HG03280 (cell line): ENCODE measurements around the gene RASSF3.

Source experiments
- ATAC-seq: cut with Tn5 transposase; IDR thresholded peaks from one replicate; pipeline ENCODE4 v1.9.1; 2021; ENCODE audit warnings: mild to moderate bottlenecking, moderate library complexity; ENCODE audit not compliant: unreplicated experiment

The RASSF3 gene

DNA sequence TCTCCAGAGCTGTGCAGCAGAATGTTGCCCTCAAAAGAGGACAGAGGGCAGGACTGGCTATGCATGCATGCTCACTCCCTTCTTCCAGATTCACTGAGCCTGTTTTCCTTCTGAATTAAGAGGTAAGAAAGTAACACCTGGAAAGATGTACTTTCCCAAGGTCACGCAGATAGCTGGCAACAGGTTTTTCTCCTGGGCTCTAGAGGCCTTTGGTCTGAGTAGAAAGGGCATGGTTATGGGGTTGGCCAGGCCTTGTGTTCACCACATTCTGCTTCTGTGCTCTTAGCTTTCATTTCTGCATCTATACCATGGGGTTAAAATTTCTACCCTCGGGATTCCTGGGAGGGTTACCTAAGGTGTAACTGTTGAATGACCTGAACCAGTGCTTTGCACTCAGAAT lies 57.5 kb downstream of the RASSF3 start:
- no peak for ATAC-seq

DNA sequence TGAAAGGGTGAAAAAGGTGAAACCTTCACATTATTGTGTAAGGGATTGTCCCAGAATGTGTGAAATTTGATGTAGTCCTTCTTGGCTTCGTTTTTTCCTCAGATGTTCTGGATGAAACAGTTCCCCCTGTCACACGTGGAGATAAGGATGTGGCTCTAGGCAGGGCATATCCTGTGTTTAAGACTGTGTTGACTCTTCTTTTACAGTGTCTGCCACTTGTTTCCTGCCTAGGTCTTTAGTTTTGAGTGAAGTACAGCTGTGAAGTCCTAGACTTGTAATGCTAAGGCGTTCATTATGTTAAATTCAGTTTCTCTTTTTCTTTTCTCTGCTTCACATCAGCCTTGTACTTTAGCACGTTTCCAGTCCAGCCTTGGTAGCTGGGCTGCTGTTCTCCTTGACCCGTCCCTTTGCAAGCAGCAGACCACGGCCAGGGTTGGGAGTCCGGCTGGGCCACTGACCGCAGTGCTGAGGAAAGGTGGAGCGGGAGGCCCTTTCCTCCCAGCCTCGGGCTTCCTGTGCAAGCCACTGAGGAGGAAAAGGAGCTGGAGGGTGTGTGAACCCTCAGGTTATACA lies 59.1 kb downstream of the RASSF3 start:
- peak; percentile 57 for ATAC-seq

DNA sequence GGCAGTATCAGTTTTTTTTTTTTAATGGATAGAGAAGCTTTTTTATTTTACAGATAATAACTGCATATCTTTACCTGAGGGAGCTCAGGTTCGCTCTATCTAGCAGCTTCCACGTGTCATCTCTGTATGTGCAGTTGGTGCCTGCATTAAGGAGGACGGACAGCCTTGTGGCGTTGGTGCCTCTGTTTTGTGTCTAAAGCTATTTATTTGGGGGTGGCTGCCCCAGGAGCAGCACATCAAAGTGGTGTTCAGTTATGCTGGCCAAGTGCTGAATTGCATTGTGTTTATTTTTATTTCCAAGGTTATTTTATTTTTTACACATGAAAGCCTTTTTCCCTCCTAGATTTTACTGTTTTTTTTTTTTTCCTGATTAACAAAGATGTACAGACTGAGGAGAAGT lies 59.7 kb downstream of the RASSF3 start:
- ATAC-seq = no peak

DNA sequence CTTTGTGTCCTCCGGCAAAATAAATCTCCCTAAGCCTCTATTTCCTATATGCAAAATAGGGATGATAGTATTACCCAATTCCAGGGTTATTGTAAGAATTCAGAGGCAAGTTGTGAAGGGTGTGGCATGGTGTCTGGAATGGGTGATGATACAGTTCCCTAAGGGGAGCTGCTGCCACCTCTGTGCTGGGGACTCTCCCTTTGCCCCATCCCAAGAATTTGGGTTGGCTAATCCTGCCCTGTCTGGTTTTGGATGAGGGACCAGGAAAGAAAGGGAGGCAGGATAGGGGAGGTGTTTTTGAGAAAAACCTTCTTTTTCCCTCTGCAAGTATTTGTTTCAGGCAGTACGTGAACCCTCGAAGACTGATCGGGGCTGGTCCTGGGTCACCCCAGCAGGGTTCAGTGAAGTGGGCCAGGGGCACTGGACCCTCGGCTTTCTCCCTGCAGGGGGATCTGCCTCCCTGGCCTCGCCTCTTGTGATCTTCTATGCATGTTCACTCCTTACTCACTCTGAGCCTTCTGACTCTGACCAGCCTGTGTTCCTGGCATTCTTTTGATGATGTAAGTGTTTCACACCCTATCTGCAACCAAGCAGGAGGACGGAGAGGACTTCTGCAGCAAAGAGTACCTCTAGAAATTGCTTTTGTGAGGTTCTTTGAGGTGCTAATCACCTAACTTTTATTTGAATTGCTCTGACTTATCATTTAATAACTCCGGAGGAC lies 60.8 kb downstream of the RASSF3 start:
- ATAC-seq = no peak

DNA sequence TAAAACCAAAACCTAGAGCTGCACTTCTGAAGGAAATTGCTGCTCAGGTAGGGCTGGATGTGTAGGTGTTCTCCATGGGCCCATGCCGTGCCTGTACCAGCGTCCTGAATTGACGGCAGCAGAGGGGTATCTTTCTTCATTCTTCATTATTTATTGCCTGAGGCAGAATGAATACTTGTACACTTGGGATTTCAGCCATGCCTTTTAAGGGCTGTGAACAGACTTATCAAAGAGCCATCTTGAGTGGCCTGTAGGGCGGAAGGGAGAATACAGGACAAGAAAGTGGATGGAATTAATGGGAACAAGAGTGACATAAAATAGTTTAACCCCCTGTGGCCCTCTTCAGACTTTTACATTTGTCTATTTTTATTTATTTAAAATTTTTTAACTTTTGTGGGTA lies 61.4 kb downstream of the RASSF3 start:
- no peak for ATAC-seq

DNA sequence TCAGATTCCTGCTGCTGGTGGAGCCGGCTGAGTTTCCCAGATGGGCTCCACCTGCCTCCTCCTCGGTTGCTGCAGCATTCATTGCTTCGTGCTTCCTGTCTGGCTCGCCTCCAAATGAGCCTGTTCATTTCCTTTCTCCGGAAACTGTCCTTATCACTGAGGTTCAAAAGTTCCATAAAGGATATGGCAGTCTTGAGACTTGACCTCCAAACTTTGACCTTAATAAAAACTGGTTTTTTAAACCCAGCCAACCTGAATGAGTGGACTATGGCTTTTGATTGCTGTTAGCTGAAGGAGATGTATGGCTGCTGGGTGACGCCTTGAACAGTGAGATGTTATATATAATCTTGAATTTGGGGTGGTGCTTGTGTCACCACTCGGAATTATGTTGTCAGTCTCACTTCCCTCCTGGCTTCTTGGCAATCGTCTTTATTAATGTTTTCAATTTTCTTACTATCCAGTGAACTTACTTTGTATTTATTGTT lies 62.7 kb downstream of the RASSF3 start:
- ATAC-seq = no peak

DNA sequence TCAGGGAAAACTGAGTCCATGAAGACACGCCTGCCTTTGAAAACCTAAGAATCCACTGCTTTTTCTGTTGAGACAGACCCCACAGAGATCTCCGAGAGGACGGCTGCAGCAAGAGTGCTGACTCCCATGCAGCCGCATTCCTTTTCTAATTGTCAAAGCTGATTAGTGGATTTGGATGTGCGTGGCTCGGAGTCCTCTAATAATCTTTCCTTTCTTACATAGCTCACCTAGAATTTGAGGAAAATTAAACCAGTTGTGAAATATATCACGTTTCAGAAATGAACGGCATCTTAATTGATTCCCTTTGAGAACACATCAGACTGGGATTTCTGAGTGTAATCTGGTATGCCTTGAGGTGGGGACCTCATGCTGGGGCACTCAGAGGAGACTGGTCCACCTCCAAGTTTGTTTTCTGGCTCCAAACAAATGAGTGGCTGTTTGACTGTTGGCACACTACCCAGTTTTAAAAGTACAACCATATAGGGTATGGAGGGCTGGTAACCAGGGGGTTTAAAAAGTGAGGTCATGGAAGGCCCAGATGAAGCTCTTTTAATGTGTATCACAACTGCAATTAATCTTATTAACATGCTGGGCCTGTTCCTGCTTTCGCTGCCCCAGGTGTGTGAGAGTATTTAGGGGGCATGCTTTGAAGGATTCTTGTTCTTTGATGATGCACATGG lies 63.3 kb downstream of the RASSF3 start:
- ATAC-seq = no peak

DNA sequence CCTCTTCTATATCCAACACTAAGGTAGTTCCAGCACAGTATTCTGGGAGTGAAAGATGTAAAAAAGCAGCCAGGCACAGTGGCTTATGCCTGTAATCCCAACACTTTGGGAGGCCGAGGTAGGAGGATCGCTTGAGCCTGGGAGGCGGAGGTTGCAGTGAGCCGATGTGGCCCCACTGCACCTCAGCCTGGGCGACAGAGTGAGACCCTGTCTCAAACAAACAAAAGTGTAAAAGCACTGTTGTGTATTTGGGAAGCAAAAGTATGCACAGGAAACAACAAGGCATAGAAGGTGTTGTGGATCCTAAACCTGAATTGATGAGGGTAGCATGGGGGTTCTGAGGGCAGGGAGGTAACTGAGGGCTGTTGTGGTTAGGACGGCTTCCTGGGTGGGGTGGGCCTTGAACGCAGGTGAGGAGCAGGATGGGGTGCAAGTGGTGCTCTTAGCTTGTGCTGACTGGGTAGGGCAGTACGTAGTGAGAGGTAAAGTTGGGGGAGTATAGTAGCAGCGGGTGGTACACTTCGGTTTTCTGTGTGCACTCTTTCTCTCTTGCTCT lies 64.2 kb downstream of the RASSF3 start:
- no peak for ATAC-seq

DNA sequence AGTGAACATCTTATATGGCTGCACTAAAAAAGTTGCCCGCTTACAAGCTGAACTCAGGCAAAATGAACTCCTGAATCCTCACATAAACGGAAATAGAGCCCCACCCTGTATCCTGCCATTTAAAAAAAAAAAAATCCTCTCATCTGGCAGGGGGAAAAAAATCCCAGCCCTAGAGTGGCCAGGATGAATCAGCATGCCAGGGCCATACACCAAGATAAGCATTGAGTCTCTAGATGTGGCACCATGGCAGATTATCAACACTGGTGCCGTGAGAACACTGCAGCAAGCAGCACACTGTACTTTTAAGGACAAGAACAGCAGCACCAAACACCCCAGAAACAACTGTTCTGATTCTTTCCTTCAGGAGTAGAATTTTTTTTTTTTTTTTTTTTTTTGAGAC lies 65.5 kb downstream of the RASSF3 start:
- ATAC-seq = no peak

DNA sequence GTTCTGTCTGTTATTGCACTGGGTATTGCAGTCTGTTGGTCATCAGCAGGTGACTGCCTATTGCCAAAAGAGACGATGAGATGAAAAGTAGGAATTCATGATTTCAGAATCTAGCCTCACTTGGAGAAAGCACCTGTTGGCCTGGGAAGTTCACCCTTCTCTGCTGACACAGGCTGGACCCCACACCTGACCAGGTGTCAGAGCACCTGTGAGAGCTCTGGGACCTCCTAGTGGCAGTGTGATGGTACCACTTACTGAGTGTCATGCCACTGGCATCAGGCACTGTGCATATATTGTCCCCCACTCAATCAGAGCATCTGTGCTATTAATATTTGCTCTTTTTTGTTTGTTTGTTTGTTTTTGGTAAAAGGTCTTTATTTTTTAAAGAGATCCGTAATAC lies 68.0 kb downstream of the RASSF3 start:
- ATAC-seq = no peak

DNA sequence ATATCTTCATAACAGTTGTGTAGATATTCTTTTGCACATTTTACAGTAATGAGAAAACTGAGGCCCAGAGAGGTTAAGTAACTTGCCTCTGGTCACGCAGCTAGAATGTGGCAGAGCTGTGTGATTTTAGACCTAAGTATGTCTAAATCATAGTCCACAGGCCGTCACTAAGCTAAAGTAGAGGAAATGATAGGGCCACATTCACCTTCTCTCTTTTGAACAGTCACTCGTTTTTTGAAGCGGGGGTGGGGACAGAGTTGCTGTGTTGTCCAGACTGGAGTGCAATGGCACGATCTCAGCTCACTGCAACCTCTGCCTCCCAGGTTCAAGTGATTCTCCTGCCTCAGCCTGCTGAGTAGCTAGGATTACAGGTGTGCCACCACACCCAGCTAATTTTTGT lies 68.5 kb downstream of the RASSF3 start:
- ATAC-seq = no peak

DNA sequence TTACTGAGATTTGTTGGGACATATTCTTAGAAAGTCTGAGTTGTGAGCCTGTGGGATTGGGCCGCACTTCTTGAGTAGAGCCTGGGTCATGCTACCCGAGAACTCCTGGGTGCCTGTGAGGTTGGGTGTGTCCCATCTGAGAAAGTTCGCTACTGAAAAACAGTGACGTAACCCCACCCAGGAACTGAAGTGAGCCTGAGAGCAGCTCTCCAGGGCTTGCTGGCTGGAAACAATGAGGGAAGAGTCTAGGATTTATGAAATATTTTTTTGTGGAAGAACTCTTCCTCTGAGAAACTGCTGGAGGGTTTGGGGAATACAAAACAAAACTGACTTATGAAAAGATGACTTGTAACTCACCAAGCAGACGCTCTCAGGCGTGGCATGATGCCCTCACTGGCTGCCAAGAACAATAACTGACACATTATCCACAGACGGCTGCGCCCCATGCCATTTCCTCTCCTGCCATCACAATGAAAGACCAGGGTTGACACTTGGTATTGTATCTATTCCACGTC lies 69.2 kb downstream of the RASSF3 start:
- ATAC-seq = peak; percentile 71

DNA sequence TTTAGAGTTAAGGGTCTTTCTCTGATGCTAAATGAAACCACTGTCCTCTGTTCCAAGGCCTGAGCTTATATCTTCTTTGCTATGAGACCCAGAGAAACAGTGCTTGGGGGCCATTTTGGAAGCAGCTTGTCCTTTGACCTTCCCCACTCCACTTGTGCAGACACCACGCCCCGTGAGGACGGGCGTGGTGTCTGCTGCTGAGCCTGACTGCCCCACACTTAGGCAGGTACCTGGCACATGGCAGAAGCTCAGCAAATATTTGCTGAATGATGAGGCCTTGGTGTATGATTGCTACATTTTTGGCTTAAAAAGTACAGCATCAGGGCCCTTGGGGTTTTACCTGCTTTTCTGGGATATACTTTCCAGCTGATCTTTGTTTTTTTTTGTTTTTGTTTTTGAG lies 69.9 kb downstream of the RASSF3 start:
- no peak for ATAC-seq

DNA sequence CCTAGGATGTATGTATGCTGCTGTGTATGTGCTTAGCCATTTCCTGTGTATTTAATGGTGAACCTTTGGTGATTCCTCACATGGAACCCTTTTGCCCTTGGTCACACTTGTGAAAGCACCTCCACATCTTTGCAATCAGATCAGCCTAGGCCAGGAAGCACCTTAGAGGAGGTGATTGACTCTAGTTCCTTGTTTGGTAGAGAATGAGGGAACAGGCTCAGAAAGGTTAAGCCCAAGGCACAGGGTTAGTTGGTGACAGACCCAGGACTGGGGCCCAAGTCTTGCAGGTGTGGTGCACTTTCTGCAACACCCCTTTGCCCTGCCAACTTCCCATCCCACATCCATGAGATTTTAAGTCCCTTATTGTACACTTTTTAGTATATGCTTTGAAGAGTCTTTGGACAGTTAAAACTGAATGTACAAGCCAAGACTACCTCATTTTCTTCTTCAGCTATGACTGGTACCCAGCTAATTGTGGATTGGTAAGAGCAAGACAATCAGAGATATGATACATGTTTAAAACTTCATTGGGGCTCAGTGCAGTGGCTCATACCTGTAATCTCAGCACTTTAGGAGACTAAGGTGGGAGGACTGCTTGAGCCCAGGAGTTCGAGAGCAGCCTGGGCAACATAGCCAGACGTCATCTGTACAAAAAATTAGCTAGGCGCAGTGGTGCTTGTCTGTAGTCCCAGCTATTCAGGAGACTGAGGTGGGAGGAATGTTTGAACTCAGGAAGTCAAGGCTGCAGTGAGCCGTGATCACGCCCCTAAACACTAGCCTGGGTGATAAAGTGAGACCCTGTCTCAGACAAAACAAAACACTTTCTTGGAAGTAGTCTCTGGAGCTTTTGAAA lies 71.1 kb downstream of the RASSF3 start:
- no peak for ATAC-seq

DNA sequence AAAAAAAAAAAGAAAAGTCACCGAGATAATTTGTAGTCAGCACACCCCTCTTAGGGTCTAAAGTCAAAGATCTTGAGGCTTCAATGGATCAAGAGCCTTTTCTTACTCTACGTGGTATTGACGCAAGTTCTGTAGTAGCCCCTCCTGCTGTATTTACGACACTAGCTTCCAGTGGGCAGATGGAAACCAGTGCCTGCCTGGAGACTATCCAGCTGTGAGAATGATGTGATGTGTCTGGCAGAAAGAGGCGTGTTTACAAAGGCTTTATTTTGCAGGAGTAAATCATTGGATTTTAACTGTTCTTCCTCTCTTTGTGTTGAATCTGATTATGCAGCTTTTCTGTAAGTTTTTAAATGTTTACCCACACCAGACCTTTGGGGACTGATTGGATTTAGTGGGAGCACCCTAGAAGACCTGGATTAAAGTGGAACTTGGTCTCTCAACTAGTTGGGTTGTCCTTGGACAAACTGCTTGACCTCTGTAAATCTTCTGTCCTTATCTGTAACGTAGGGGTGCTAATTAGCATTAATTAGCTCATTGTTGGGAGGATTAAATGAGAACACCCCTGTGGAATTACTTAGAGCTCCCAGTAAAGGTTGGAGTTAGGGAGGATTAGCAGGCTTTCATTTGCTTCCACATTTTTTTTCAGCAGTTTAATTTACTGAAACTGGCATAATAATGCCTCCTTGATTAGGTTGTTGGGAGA lies 72.4 kb downstream of the RASSF3 start:
- no peak for ATAC-seq

DNA sequence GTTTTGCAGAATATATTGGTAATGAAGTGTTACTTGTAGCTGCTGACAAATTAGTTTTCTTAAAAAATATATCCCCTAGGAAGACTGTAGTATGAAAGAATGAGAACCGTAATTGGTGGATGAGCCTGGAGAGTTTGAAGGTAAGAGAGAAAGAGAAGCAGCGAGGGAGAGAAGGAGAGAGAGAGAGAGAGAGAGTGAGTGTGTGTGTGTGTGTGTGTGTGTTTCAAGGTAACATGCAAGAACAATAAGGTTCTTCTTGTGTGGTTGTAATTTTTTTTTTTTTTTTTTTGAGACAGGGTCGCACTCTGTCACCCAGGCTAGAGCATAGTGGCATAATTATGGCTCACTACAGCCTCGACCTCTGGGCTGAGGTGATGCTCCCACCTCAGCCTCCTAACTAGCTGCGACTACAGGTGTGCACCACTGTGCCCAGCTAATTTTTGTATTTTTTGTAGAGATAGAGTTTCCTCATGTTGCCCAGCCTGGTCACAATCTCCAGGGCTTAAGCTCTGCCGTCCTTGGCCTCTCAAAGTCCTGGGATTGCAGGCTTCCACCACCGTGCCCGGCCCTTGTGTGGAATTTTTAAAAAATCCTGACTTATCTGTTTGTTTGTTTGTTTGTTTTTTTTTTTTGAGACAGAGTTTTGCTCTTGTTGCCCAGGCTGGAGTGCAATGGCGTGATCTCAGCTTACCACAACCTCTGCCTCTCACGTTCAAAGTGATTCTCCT lies 73.7 kb downstream of the RASSF3 start:
- ATAC-seq = no peak

DNA sequence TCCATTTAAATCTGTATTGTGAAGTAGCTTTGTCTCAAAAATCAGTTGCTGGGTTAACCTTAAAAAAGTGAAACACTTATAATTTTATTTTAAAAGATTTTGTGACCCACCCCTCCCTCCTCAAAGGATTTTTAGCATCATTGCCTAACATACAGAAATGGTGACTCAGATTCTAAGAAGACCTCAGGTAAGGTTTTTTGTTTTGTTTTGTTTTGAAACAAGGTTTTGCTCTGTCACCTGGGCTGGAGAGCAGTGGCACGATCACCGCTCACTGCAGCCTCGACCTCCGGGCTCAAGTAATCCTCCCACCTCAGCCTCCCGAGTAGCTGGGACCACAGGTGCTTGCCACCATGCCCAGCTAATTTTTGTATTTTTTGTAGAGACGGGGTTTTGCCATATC lies 74.8 kb downstream of the RASSF3 start:
- no peak for ATAC-seq

DNA sequence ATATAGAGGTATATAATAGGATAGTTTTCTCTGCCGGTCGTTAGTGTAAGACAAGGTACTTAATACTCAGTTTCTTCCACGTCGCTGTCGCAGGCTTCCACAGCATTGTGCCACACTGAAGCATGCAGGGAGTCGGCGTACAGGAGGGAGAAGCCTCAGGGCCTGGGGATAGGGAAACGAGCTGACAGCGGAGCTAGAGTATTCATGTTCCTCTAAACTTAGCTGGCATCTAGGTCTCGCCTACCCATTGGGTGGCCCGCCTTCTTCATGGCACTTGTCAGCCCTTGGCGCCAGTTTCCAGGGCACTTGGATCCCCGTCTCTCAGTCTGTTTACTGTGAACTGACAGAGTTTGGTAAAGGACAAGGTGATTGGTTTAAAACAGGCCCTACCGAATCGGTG lies 75.3 kb downstream of the RASSF3 start:
- ATAC-seq = no peak

DNA sequence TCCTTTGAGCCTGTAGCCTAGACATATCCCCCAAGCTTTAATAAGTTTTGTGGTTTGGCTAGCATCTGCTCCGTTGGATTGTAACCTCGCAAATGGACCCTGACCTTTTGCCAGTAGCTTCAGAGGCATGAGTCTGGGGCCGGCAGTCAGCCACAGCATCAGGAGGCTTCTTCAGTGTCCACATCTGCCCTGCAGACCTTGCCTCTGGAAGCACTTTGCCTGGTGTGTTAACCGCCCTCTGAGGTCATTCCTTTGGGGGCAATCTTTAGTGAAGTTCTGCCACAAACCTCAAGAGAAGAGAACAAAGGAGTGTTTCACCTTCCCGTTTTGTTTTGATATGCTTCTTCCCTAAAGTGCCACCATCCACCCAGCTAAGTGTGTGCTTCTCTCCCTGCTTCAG lies 77.5 kb downstream of the RASSF3 start:
- ATAC-seq = no peak

DNA sequence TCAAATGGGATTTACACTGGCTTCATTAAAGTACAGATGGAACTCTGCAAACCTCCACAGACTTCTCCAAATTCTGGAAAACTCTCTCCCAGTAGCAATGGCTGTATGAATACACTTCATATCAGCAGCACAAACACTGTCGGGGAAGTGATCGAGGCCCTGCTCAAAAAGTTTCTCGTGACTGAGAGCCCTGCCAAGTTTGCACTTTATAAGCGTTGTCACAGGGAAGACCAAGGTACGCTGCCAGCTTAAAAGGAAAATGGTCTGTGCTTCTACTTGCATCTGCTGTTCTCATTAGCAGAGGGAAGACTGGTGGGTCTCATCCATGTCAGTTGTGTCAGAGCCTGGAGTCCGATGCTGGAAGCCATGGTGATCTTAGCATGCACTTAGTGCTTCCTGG lies 77.9 kb downstream of the RASSF3 start:
- no peak for ATAC-seq
